ENCODE data around the gene FLCN.
A peak's percentile ranks its signal among the peaks of the same experiment; 100 is the strongest.
"Not testable (repeated sequence)": the region's sequence is repeated elsewhere in the genome, so short reads cannot be mapped to it uniquely, and the experiment has no call there.

FLCN gene

GRCh38 chr17:17206913-17207335, 30.0 kb downstream of the FLCN start:
- DNase-seq, result no peak

DNA sequence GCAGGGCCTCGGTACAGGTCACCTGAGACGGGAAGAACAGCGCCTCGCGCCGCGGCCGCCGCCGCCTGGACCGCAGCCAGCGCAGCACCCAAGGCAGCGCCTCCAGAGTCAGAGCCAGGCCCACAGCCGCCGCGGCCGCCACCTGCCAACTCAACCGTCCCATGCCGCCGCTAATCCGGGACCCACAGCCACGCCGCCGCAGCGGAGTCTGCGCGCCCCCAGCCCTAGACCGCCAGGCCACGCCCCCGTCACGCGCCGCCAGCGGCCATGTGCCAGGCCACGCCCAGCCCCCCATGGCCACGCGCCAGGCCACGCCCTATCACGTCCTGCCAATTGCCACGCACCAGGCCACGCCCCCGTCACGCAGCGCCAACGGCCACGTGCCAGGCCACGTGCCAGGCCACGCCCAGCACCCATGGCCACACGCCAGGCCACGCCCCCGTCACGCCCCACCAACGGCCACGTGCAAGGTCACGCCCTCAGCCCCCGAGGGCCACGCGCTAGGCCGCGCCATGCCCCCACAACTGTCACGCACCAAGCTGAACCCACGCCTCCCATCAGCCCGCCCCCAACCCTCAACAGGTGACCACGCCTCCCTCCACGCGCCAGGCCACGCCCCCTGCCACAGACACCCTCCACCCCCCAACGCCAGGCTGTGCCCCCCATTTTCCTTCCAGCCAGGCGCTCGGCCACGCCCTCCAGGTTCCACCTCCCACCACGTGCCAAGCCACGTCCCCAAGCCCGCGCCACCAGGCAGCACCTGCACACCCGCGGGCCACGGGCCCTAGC, 30.6 kb downstream of the FLCN start, which contains the start of gene PLD6:
TSS of gene PLD6 (minus strand) at position 210 of the 789 bp plus-strand sequence. CDS start at position 163, 47 bp downstream.
- DNase-seq, result no peak

- no peak for DNase-seq
These were observed 31.4 kb downstream of the FLCN start for GRCh38 chr17:17205368-17206123.

DNA sequence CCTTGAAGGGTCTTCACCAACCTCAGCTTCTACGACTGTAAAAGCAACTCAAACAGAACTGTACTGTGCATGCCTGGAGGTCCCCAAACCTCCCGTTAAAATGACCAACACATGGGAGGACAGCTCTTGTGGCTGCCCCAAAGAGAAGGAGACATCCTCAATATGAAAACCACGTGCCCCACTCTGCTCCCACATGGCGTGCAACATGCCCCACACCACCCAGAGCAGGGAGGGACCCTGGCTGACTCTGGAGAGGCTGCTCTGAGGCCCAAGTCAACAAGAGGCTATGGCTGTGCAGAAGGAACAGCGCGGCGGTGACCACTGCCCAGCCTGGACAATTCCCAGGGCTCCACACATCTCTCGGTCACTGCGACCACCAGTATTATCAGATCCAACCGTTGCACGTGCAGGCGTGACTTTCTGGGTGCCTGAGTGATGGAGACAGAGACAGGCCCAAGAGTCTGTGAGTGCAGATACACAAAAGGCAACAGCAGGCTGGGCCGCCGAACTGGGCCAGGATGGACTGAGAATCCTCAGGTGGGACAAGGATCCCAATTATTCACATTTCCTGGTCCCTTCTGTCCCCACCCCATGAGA, 32.2 kb downstream of the FLCN start:
- DNase-seq, result no peak

DNA sequence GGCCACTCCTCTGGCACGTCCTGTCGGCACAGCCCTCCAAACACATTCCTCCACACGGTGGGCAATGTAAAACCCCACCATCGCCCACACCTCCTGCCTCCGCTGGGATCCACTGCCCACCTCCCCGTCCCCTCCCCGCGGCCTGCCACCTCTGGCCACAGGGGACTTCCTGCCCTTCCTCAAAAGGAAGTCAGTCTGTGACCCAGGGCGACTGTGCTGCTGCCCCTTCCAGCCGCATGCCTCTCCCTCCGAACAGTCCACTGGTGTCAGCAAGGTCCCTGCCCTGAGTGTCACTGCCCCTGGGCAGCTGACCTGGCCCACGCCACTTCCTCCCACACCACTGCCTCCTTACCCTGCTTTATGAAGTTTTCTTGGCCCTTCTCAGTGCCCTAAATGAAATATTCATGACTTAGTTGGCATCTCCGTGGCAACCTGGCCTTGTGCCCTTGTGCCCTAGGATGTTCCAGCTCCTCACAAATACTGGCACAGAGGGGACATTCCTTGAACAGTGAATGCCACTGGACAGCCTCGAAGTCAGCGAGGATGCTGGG, 32.9 kb downstream of the FLCN start:
- DNase-seq, result no peak

DNA sequence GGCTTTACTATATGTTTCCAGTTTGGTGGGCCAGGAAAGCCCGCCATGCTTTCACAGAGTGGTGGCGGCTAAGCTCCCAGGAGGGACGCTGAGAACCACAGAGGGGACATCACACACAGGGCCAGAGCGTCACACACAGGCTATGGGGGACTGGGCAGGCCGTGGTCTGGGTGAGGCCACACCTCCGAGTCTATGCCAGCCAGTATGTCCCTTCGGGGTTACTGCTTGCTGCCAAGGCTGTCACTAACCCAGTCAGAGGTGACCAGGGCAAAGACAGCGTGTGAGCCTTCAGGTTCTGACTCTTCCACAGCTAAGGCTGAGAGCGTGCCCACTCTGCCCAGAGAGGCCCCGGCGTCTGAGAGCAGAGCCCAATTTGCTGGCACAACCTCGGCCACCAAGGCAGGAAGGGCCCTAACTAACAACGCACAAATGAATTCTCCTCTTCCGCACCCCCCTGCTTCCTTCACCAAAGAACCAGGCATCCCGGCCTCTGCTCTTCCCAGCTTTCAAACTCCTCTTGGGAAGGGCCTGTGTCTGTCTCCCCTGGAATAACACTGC, 33.7 kb downstream of the FLCN start:
- DNase-seq, result no peak

DNA sequence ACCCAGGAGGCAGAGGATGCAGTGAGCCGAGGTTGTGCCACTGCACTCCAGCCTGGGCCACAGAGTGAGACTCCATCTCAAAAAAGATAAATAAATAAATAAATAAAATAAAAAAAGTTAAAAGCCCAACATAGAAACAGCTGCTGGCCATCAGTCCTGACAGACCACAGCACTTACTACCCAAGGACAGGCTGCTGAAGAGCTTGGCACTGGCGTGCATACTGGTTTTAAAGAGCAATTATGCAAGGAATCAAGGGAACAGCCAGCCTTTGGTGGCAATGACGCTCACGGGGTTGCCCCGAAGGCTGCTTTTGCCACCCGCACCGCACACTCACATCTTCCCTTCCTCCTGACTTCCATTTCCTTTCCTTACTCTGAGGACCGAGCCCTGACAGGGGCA, 35.1 kb downstream of the FLCN start:
- DNase-seq, result no peak

GRCh38 chr17:17201271-17201670, 35.7 kb downstream of the FLCN start:
- DNase-seq, result no peak

- no peak for DNase-seq
These were observed 36.1 kb downstream of the FLCN start for GRCh38 chr17:17200831-17201230.

- DNase-seq, result no peak
These were observed 36.7 kb downstream of the FLCN start for GRCh38 chr17:17200311-17200710.

- no peak for DNase-seq
These were observed 38.7 kb downstream of the FLCN start for GRCh38 chr17:17198281-17198680.

DNA sequence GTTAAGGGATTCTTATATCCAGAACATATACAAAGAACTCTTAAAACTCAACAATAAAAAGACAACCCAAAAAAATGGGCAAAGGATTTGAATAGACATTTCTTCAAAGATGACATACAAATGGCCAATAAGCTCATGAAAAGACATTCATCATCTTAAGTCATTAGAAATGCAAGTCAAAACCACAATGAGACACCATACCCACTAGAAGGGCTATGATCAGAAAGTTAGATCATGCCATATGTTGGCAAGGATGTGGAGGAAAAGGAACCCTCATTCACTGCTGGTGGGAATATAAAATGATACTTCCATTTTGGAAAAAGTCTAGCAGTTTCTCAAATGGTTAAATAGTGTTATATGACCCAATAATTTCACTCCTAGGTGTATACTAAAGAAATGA, 40.2 kb downstream of the FLCN start:
- DNase-seq, result no peak

DNA sequence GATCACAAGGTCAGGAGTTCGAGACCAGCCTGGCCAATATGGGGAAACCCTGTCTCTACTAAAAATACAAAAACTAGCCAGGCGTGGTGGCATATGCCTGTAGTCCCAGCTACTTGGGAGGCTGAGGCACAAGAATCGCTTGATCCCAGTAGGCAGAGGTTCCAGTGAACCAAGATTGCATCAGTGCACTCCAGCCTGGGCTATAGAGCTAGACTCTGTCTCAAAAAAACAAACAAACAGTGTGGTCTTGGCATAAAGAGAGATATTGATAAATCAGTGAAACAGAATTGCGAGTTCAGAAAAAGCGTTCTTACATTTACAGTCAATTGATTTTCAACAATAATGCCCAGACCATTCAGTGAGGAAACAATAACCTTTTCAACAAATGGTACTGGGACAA, 41.5 kb downstream of the FLCN start:
- not testable (repeated sequence) for DNase-seq

DNA sequence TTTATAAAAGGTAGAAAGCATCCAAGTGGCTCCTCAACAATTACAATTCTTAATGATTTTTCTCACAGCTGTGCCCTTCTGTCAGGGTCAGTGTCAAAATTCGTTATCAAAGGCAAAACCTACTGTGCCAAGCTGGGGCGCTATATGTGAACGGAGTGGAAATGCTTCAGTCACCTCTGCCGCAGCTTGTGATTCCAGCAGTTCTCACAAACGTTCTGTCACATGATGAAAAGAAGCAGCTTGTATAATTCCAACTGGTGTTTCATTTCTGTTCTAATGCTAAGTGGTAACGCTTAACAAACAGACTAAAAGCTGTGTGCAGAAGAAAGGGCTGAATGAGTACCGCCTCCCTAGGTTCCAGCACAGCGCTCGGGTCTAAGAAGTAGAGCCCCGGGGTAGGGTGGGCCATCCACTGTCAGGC, 45.0 kb downstream of the FLCN start:
- DNase-seq, result no peak

DNA sequence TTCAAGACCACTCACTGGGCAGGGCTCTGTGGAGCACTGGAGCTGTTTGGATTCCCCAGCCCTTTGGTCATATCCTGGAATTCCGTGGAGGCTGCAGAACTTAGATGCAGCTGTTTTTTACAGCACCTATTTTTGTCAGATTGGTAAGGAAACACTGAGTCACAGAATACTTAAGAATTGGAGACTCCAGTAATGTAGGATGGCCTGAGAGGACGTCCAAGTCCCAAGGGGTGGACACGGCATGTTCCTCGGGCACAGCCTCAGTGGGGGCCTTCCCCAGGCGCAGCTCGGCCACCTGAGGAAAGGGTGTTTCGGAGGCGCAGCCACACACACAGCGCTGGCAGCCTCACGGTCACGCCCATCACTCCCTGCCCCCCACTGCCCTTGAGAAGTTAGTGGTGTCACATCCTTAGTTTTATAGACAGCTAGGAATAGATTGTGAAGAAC, 45.6 kb downstream of the FLCN start:
- DNase-seq, result no peak

DNA sequence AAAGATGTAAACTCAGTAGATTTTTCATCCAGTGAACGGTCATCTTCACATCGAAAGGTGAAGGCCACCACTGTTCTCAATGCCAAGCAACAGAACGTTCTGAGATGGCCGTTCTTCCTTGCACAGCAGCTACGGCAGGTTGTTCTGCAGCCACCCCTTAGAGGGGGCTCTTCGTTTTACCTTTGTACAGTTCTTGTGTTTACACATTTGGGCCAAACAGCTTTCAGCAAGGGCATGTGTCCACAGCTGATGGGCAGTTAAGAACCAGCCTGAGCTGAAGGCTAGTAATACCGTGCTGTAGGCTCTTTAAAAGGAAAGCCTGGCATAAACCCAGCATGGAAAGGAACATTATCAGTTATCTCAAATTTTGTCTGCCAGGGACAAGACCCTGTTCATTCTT, 46.8 kb downstream of the FLCN start:
- DNase-seq, result no peak

GRCh38 chr17:17189559-17189958, 47.4 kb downstream of the FLCN start:
- no peak for DNase-seq

GRCh38 chr17:17188586-17188985, 48.4 kb downstream of the FLCN start:
- no peak for DNase-seq

- DNase-seq, result no peak
These were observed 50.1 kb downstream of the FLCN start for GRCh38 chr17:17186551-17187505.

GRCh38 chr17:17186051-17186450, 50.9 kb downstream of the FLCN start:
- DNase-seq, result peak; percentile 50

GRCh38 chr17:17184985-17185757, 51.8 kb downstream of the FLCN start:
- DNase-seq, result not testable (repeated sequence)

Measured in DMS79 (cell line).